ENCODE measurements around the gene BHLHA9.

- TF ChIP-seq POLR2AphosphoS5 (IDR thresholded peaks at IDR 0.05; ENCODE audit: low read depth, low read length) (no peak), POLR2A (IDR thresholded peaks at IDR 0.05; ENCODE audit: control extremely low read depth in 1 of 2, low read depth in 2 of 2, low read length in 2 of 2) (no peak), PHF8 (conservative IDR thresholded peaks at IDR 0.05; ENCODE audit: low read depth, low read length) (no peak), CTCF (IDR thresholded peaks at IDR 0.05; ENCODE audit: control extremely low read depth in 1 of 3, insufficient read depth in 1 of 3, low read depth in 1 of 3, low read length in 3 of 3) (no peak)
These were observed 18.2 kb upstream of the BHLHA9 start for GRCh38 chr17:1251866-1252608.
